Peyer's patch (tissue), 4 donors: ENCODE measurements around the gene NKAIN2.

Experiments
- CTCF ChIP-seq, 6 experiments: fragments of 450-650 bp in 4 of 6; fragments of 200-600 bp in 2 of 6; sonication (generic) in 1 of 6; IDR thresholded peaks; one replicate each; pipeline ENCODE4 v1.5.1; 2017 to 2019; ENCODE audit warnings: antibody characterized with exemption in 6 of 6, mild to moderate bottlenecking in 3 of 6, moderate library complexity in 1 of 6
- POLR2A ChIP-seq, 2 donors: fragments of 450-650 bp; IDR thresholded peaks; one replicate each; pipeline ENCODE4 v1.5.1; 2017; ENCODE audit warnings: antibody characterized with exemption in 2 of 2, mild to moderate bottlenecking in 2 of 2, moderate library complexity in 2 of 2

- TF ChIP-seq CTCF (IDR thresholded peaks at IDR 0.05) (no peak), POLR2A (IDR thresholded peaks at IDR 0.05) (no peak)
Observed at GRCh38 chr6:124069230-124069950, 265.7 kb downstream of the NKAIN2 start.
